Adrenal gland (tissue), 5 donors: Measurements from ENCODE around the gene ALDOA.

Experiments
- CTCF ChIP-seq, 6 experiments: fragments of 450-650 bp in 4 of 6; fragments of 200-600 bp in 2 of 6; sonication (generic) in 1 of 6; IDR thresholded peaks; 1 replicate in 5 of 6; 2 replicates in 1 of 6; pipeline versions ENCODE4 v1.5.1 to v1.8.0; 2016 to 2021; ENCODE audit warnings: antibody characterized with exemption in 6 of 6, mild to moderate bottlenecking in 2 of 6, moderate library complexity in 1 of 6
- POLR2A ChIP-seq, 2 donors: fragments of 450-650 bp; IDR thresholded peaks; one replicate each; pipeline ENCODE4 v1.6.1; 2017; ENCODE audit warnings: antibody characterized with exemption in 2 of 2, mild to moderate bottlenecking in 2 of 2, moderate library complexity in 1 of 2
- donor health status: DM: no; HTN: no; CAD: no.

- TF ChIP-seq POLR2A (IDR thresholded peaks at IDR 0.05) (no peak), CTCF (IDR thresholded peaks at IDR 0.05) (no peak)
Measured at GRCh38 chr16:30070490-30070889, 4.9 kb downstream of the ALDOA start.
